ENCODE data around the gene TMTC1. TPM values are rescaled to one million over a fixed set of nuclear protein-coding genes. Genes with fewer than 3 reads are reported as not detected.

TMTC1 gene
- total and polyA plus RNA-seq, 10 donors, result 3.4 to 210 (median 137) TPM

DNA sequence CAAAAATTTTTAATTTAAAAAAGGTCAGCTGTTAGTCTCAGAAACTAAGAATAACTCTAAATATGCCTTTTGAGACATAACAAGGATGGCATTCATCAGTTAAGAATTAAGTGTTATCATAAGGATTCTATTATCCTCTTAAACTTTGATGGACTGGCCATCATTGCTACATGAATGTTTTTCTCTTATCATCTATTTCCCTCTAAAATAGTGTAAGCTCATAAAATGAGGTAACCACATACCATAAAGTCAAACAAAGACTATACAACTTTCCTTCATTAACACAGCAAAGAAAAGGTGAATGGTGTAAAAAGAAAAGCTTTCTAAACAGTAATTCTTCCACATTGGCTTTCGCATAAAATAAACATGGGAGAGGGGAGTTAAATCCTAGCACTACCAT, 41.1 kb downstream of the TMTC1 start:
- peak overlapping the region in 1 of 8 donors; percentile 12 for H3K27ac ChIP-seq

DNA sequence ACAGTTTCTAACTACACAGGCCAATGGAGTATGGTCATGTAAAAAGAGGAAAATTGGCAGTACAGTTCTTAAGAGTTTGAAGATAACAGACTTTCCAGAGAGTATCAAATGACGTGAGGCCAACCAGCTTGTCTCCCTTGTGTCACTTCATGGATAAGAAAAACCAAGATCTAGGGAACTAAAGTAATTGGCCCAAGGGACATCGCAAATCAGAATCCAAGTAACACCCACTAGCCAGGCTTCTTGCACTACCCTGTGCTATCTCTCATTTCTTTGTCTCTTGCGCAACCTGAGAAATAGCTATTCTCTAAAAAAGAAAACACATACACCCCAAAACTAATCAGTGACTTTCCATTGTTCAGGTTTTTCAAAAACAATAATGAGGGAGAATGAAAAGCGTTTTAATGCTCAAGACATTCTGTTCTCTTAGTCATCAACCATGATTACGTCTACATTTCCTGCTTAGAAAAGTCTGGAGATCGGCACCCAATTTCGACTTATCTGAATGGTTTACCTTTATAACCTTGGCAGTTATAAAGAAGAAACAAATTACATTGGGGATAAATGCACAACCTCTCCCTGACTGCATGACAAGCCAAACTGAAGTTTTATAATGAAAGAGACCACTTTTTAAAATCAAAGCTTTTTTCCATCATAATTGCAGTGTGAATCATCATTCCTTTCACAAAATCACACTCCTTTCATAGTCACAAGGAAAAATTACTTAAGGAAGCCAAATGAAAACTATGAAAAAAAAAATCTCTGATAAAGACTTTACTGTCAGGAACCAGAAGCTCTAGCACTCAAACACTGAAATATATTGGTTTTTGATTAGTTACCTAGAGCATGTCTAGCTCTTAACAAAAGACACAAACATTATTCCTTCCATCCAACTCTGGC, 42.1 kb downstream of the TMTC1 start:
- intact Hi-C loops (cut with DNase I; ENCODE audit: low total_unique reads), result no loop called here
- H3K9me3 ChIP-seq, result no peaks in the 10 kb centered on the region
- no peak for DNase-seq
- no peak overlapping the region for H3K4me3 ChIP-seq
- peak overlapping the region in 3 of 8 donors; percentile 18 to 47 (median 32) for H3K27ac ChIP-seq
- 79 to 88% (median 87%) methylated on average over 7 of the region's 7 CpGs for WGBS, 5 donors
- TF ChIP-seq, protein P1, sequence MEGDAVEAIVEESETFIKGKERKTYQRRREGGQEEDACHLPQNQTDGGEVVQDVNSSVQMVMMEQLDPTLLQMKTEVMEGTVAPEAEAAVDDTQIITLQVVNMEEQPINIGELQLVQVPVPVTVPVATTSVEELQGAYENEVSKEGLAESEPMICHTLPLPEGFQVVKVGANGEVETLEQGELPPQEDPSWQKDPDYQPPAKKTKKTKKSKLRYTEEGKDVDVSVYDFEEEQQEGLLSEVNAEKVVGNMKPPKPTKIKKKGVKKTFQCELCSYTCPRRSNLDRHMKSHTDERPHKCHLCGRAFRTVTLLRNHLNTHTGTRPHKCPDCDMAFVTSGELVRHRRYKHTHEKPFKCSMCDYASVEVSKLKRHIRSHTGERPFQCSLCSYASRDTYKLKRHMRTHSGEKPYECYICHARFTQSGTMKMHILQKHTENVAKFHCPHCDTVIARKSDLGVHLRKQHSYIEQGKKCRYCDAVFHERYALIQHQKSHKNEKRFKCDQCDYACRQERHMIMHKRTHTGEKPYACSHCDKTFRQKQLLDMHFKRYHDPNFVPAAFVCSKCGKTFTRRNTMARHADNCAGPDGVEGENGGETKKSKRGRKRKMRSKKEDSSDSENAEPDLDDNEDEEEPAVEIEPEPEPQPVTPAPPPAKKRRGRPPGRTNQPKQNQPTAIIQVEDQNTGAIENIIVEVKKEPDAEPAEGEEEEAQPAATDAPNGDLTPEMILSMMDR (IDR thresholded peaks at IDR 0.05 in 8 of 11, conservative IDR thresholded peaks at IDR 0.05 in 3 of 11), result no peak
- no peak for TF ChIP-seq POLR2AphosphoS5 (IDR thresholded peaks at IDR 0.05)
- TF ChIP-seq POLR2A (IDR thresholded peaks at IDR 0.05), result no peak
- H3K27me3 ChIP-seq (replicated peaks in 1 of 7), result no peaks in the 10 kb centered on the region
- H3K4me1 ChIP-seq, result peaks cover 0 to 27% (median 4%) of the 10 kb centered on the region in 6 donors
- peaks cover 0 to 25% (median 3%) of the 10 kb centered on the region in 6 donors for H3K36me3 ChIP-seq

More for the DNA sequence above, 41.1 kb downstream of the TMTC1 start:
- H3K9me3 ChIP-seq, result no peaks in the 10 kb centered on the region
- no peak overlapping the region for H3K4me3 ChIP-seq
- intact Hi-C loops (cut with DNase I; ENCODE audit: low total_unique reads), result no loop called here
- peaks cover 0 to 25% (median 4%) of the 10 kb centered on the region in 6 donors for H3K4me1 ChIP-seq
- peaks cover 0 to 20% (median 3%) of the 10 kb centered on the region in 6 donors for H3K36me3 ChIP-seq
- 90 to 98% (median 93%) methylated on average over 1 of the region's 1 CpG for WGBS, 5 donors
- no peak for TF ChIP-seq POLR2AphosphoS5 (IDR thresholded peaks at IDR 0.05)
- TF ChIP-seq, protein P1 (IDR thresholded peaks at IDR 0.05 in 8 of 11, conservative IDR thresholded peaks at IDR 0.05 in 3 of 11), result no peak
- no peak for TF ChIP-seq POLR2A (IDR thresholded peaks at IDR 0.05)
- DNase-seq, result no peak
- H3K27me3 ChIP-seq (replicated peaks in 1 of 7), result no peaks in the 10 kb centered on the region

DNA sequence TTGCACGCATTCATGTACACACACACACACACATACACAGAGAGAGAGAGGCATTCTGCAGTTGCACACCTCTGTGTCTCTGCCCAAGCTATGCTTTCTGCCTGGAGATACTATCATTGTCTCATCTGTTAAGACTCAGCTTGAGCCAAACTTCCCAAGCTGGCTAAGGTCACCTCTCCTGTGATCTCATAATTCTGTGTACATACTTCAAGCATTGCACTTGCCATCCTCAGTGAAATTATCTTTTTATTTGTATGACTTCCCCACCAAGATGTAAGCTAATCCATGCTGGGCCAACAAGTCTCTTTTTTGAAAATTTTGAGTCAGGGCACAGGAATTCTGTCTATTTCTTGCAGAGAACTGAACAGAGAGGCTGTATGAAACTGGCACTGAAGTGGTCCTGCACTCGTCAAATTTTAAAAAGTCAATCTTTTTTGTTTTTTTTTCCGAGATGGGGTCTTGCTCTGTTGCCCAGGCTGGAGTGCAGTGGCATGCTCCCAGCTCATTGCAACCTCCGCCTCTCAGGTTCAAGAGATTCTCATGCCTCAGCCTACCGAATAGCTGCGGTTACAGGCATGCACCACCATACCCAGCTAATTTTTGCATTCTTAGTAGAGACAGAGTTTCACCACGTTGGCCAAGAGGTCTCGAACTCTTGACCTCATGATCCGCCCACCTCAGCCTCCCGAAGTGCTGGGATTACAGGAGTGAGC, 44.3 kb downstream of the TMTC1 start:
- no peak overlapping the region for H3K4me3 ChIP-seq
- no peaks in the 10 kb centered on the region for H3K27me3 ChIP-seq (replicated peaks in 1 of 7)
- intact Hi-C loops (cut with DNase I; ENCODE audit: low total_unique reads), result no loop called here
- peaks cover 0 to 46% (median 6%) of the 10 kb centered on the region in 6 donors for H3K4me1 ChIP-seq
- WGBS, 5 donors, result 84 to 92% (median 88%) methylated on average over 10 of the region's 10 CpGs
- peak overlapping the region in 1 of 8 donors; percentile 4 for H3K27ac ChIP-seq
- peaks cover 0 to 35% (median 3%) of the 10 kb centered on the region in 6 donors for H3K36me3 ChIP-seq
- DNase-seq, result no peak
- H3K9me3 ChIP-seq, result no peaks in the 10 kb centered on the region
- TF ChIP-seq POLR2A (IDR thresholded peaks at IDR 0.05), result no peak
- no peak for TF ChIP-seq POLR2AphosphoS5 (IDR thresholded peaks at IDR 0.05)
- TF ChIP-seq, protein P1 (IDR thresholded peaks at IDR 0.05 in 8 of 11, conservative IDR thresholded peaks at IDR 0.05 in 3 of 11), result no peak

All from spleen (tissue), 11 donors.